Measurements from ENCODE around the gene SNRK. TPM values are rescaled to one million over a fixed set of nuclear protein-coding genes. Genes with fewer than 3 reads are reported as not detected.

Gene SNRK
- total RNA-seq, 1 donor from 2014 or later, result 46.3 TPM

DNA sequence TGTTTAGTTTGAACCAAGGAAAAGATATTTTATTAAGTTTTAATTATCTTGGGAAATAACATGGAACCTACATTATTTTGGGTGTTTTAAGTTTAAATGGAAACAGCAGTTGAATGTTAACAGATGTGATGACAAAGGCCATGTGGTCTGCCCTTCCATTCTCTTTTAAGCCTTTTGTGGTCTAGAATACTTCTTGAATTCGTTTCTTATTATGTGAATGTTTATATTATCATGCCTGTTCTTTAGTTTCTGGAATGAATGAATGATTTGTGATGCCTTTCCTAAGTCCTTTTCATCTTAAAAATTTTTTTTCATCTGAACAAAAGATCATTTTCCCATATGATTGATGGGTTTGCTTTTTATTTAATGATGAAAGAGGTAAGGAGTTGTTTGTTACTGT, 44.6 kb downstream of the SNRK start:
- intact Hi-C loops (cut with DNase I), result no loop called here
- peaks cover 32% of the 10 kb centered on the region for H3K36me3 ChIP-seq
- DNase-seq (no peak), ATAC-seq (no peak)
- no peaks in the 10 kb centered on the region for H3K27me3 ChIP-seq
- no peak overlapping the region for H3K27ac ChIP-seq
- no peak overlapping the region for H3K4me3 ChIP-seq
- peaks cover 23% of the 10 kb centered on the region for H3K4me1 ChIP-seq
- TF ChIP-seq CTCF (IDR thresholded peaks at IDR 0.05), result no peak
- peaks cover 4% of the 10 kb centered on the region for H3K9me3 ChIP-seq

- Histone ChIP-seq H3K27ac (no peak overlapping the region), H3K4me1 (peaks cover 19% of the 10 kb centered on the region), H3K36me3 (peaks cover 32% of the 10 kb centered on the region), H3K27me3 (no peaks in the 10 kb centered on the region), H3K4me3 (no peak overlapping the region), H3K9me3 (peaks cover 7% of the 10 kb centered on the region)
- DNase-seq, result no peak
- no peak for TF ChIP-seq CTCF (IDR thresholded peaks at IDR 0.05)
- intact Hi-C loops (cut with DNase I), result no loop called here
- ATAC-seq, result no peak
Measured at GRCh38 chr3:43331381-43331780, 45.0 kb downstream of the SNRK start.

GRCh38 chr3:43334976-43335375, 48.6 kb downstream of the SNRK start:
- intact Hi-C loops (cut with DNase I), result no loop called here
- DNase-seq (no peak), ATAC-seq (no peak)
- no peak overlapping the region for H3K27ac ChIP-seq
- peaks cover 6% of the 10 kb centered on the region for H3K4me1 ChIP-seq
- no peak for TF ChIP-seq CTCF (IDR thresholded peaks at IDR 0.05)
- no peaks in the 10 kb centered on the region for H3K27me3 ChIP-seq
- peaks cover 55% of the 10 kb centered on the region for H3K36me3 ChIP-seq
- peaks cover 26% of the 10 kb centered on the region for H3K9me3 ChIP-seq
- H3K4me3 ChIP-seq, result no peak overlapping the region

DNA sequence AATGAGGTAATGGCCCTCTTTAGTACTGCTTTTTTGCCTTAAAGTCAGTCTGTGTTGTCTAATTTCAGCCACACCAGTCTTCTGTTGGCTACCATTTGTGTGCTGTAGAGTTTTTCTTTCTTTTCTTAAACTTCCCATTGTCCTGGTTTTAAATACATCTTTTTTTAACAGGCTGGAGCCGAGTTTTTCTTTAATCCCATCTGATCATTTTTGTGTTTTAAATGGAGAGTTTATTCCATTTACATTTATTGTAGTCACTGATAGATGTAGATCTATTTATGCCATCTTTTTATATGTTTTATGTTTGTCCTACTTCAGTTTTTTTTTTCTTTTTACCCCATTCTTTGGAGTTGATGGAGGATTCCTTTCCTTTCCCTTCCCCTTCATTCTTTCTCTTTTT, 49.5 kb downstream of the SNRK start:
- no peak for TF ChIP-seq CTCF (IDR thresholded peaks at IDR 0.05)
- intact Hi-C loops (cut with DNase I), result no loop called here
- Histone ChIP-seq H3K27me3 (no peaks in the 10 kb centered on the region), H3K27ac (no peak overlapping the region), H3K36me3 (peaks cover 63% of the 10 kb centered on the region), H3K9me3 (peaks cover 26% of the 10 kb centered on the region), H3K4me3 (no peak overlapping the region), H3K4me1 (no peaks in the 10 kb centered on the region)
- no peak for DNase-seq
- no peak for ATAC-seq

GRCh38 chr3:43338295-43338694, 52.0 kb downstream of the SNRK start:
- intact Hi-C loops (cut with DNase I), result no loop called here
- no peak for DNase-seq
- H3K36me3 ChIP-seq, result peaks cover 72% of the 10 kb centered on the region

More at GRCh38 chr3:43338295-43338694, 52.0 kb downstream of the SNRK start:
- Histone ChIP-seq H3K27ac (no peak overlapping the region), H3K9me3 (peaks cover 26% of the 10 kb centered on the region), H3K27me3 (no peaks in the 10 kb centered on the region), H3K4me3 (no peak overlapping the region), H3K4me1 (no peaks in the 10 kb centered on the region)
- TF ChIP-seq CTCF (IDR thresholded peaks at IDR 0.05), result no peak
- no peak for ATAC-seq

Measured in upper lobe of right lung (tissue), 1 donor.